ENCODE data around the gene MYO15B. TPM values are rescaled to one million over a fixed set of nuclear protein-coding genes. Genes with fewer than 3 reads are reported as not detected.

Gene MYO15B
- total and polyA plus RNA-seq, 2 of the 13 experiments (the other 11 are each of a cell fraction or from before 2014, with no cell fraction given): 2.8 to 8.1 TPM

- TF ChIP-seq, protein P1, sequence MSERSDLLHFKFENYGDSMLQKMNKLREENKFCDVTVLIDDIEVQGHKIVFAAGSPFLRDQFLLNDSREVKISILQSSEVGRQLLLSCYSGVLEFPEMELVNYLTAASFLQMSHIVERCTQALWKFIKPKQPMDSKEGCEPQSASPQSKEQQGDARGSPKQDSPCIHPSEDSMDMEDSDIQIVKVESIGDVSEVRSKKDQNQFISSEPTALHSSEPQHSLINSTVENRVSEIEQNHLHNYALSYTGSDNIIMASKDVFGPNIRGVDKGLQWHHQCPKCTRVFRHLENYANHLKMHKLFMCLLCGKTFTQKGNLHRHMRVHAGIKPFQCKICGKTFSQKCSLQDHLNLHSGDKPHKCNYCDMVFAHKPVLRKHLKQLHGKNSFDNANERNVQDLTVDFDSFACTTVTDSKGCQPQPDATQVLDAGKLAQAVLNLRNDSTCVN (CRISPR knock-in tag; IDR thresholded peaks at IDR 0.05; ENCODE audit: borderline replicate concordance): peak; percentile 75; the same call in 1 of the 2 replicates
- TF ChIP-seq KDM1A (CRISPR knock-in tag; IDR thresholded peaks at IDR 0.05) (peak; percentile 68; the same call in 1 of the 2 replicates), BRCA1 (CRISPR knock-in tag; IDR thresholded peaks at IDR 0.05) (peak; percentile 23; the same call in 1 of the 2 replicates), RAD21 (CRISPR knock-in tag; IDR thresholded peaks at IDR 0.05) (peak; percentile 62), ZNF570 (CRISPR knock-in tag; IDR thresholded peaks at IDR 0.05; ENCODE audit: borderline replicate concordance) (no peak), SNRNP70 (IDR thresholded peaks at IDR 0.05; ENCODE audit: low read depth, low read length) (no peak), ZNF777 (CRISPR knock-in tag; IDR thresholded peaks at IDR 0.05) (peak; percentile 66; the same call in 1 of the 2 replicates), ZBTB3 (CRISPR knock-in tag; IDR thresholded peaks at IDR 0.05; ENCODE audit: borderline replicate concordance, low read depth) (peak; percentile 79; the same call in 1 of the 2 replicates), KLF6 (CRISPR knock-in tag; IDR thresholded peaks at IDR 0.05) (peak; percentile 70; the same call in 1 of the 2 replicates), NFIC (IDR thresholded peaks at IDR 0.05; ENCODE audit: low read length) (no peak; the same call in 1 of the 2 replicates), GTF3A (CRISPR knock-in tag; conservative IDR thresholded peaks at IDR 0.05) (no peak; the same call in 1 of the 2 replicates), ZNF160 (CRISPR knock-in tag; IDR thresholded peaks at IDR 0.05) (peak; percentile 75), TBX2 (CRISPR knock-in tag; IDR thresholded peaks at IDR 0.05; ENCODE audit: borderline replicate concordance) (peak; percentile 96), ZBTB1 (CRISPR knock-in tag; IDR thresholded peaks at IDR 0.05; ENCODE audit: borderline replicate concordance) (no peak), CENPX (CRISPR knock-in tag; IDR thresholded peaks at IDR 0.05) (no peak), NCOA5 (CRISPR knock-in tag; IDR thresholded peaks at IDR 0.05) (no peak), ZNF563 (CRISPR knock-in tag; IDR thresholded peaks at IDR 0.05) (peak; percentile 67), SOX13 (IDR thresholded peaks at IDR 0.05) (peak; percentile 57; the same call in 1 of the 2 replicates), SOX13 (CRISPR knock-in tag; conservative IDR thresholded peaks at IDR 0.05 in 1 of 2, IDR thresholded peaks at IDR 0.05 in 1 of 2) (peak in 1 of 2 experiments; percentile 77; a peak in 2 of 4 replicates), ZNF629 (CRISPR knock-in tag; conservative IDR thresholded peaks at IDR 0.05) (peak; percentile 94), FOXC1 (CRISPR knock-in tag; IDR thresholded peaks at IDR 0.05; ENCODE audit: borderline replicate concordance) (no peak; the same call in 1 of the 2 replicates), ZNF253 (CRISPR knock-in tag; IDR thresholded peaks at IDR 0.05; ENCODE audit: borderline replicate concordance) (peak; percentile 75; the same call in 1 of the 2 replicates), ZNF282 (IDR thresholded peaks at IDR 0.05; ENCODE audit: partially characterized antibody) (no peak), IRF2 (CRISPR knock-in tag; IDR thresholded peaks at IDR 0.05) (peak; percentile 64; the same call in 1 of the 2 replicates)
- TF ChIP-seq, protein P2, sequence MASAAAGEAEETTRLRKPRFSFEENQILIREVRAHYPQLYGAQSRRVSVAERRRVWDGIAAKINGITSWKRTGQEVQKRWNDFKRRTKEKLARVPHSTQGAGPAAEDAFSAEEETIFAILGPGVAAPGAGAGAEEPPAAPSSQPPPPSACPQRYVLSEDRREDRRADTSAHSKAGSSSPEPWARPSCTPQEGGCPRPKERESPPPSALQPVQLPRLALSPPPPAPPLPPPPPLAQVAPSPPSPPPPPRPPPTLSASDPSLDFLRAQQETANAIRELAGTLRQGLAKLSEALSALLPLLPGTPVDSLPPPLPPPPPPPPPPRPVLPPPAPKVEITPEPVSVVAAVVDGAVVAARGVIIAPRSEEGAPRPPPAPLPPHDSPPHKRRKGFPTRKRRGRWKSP (CRISPR knock-in tag; IDR thresholded peaks at IDR 0.05): no peak
- TF ChIP-seq, protein P3, sequence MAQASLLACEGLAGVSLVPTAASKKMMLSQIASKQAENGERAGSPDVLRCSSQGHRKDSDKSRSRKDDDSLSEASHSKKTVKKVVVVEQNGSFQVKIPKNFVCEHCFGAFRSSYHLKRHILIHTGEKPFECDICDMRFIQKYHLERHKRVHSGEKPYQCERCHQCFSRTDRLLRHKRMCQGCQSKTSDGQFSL (CRISPR knock-in tag; IDR thresholded peaks at IDR 0.05): peak; percentile 64
- TF ChIP-seq, protein P4, sequence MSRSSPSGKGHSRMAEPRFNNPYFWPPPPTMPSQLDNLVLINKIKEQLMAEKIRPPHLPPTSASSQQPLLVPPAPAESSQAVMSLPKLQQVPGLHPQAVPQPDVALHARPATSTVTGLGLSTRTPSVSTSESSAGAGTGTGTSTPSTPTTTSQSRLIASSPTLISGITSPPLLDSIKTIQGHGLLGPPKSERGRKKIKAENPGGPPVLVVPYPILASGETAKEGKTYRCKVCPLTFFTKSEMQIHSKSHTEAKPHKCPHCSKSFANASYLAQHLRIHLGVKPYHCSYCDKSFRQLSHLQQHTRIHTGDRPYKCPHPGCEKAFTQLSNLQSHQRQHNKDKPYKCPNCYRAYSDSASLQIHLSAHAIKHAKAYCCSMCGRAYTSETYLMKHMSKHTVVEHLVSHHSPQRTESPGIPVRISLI (CRISPR knock-in tag; IDR thresholded peaks at IDR 0.05; ENCODE audit: borderline replicate concordance): peak; percentile 88
Observed at GRCh38 chr17:75557075-75557851, 30.3 kb upstream of the MYO15B start (continued).

All from HepG2 (cell line).